Activated CD8-positive, alpha-beta memory T cell treated with anti-CD3 and anti-CD28 coated beads, Interleukin-2, amount 10 ng/mL, durations not matched to agents 7 days and 5 days (primary cell): ENCODE results near the gene TRNT1. TPM values are rescaled to one million over a fixed set of nuclear protein-coding genes. Genes with fewer than 3 reads are reported as not detected.

Experiments used
- ATAC-seq: fragments of 150-1000 bp; cut with Tn5 transposase; one replicate; pipeline ENCODE4 v1.10.0; 2021; ENCODE audit warnings: moderate library complexity
- CTCF ChIA-PET: fragments of 350-600 bp; sonication (Branson Sonifier 250); formaldehyde crosslinking; loops from one replicate; lab custom pipeline; 2021; ENCODE audit warnings: antibody characterized with exemption; lab: Charles Lee
- DNase-seq: peaks from one replicate; pipeline ENCODE4 v3.0.0-alpha.2; 2020
- H3K27ac Mint-ChIP-seq: one replicate; pipeline ENCODE4 v1.8.0; 2021; ENCODE audit warnings: mild to moderate bottlenecking, mixed read lengths
- H3K27me3 Mint-ChIP-seq: one replicate; pipeline ENCODE4 v1.8.0; 2021; ENCODE audit warnings: mixed read lengths
- H3K36me3 Mint-ChIP-seq: one replicate; pipeline ENCODE4 v1.8.0; 2021; ENCODE audit warnings: mild to moderate bottlenecking, mixed read lengths
- H3K4me1 Mint-ChIP-seq: one replicate; pipeline ENCODE4 v1.8.0; 2021; ENCODE audit warnings: mixed read lengths
- H3K4me3 Mint-ChIP-seq: one replicate; pipeline ENCODE4 v1.8.0; 2021; ENCODE audit warnings: mild to moderate bottlenecking, moderate library complexity, mixed read lengths
- H3K9me3 Mint-ChIP-seq: one replicate; pipeline ENCODE4 v1.8.0; 2022; ENCODE audit warnings: low read depth, mixed read lengths
- total RNA-seq, 2 experiments: library from RNA; stranded (reverse); gene quantifications; one replicate each; pipeline ENCODE4 v1.2.3, GENCODE V29; 2021

Gene TRNT1
- total RNA-seq, 2 experiments from 2014 or later = 35.0 to 39.6 TPM

DNA sequence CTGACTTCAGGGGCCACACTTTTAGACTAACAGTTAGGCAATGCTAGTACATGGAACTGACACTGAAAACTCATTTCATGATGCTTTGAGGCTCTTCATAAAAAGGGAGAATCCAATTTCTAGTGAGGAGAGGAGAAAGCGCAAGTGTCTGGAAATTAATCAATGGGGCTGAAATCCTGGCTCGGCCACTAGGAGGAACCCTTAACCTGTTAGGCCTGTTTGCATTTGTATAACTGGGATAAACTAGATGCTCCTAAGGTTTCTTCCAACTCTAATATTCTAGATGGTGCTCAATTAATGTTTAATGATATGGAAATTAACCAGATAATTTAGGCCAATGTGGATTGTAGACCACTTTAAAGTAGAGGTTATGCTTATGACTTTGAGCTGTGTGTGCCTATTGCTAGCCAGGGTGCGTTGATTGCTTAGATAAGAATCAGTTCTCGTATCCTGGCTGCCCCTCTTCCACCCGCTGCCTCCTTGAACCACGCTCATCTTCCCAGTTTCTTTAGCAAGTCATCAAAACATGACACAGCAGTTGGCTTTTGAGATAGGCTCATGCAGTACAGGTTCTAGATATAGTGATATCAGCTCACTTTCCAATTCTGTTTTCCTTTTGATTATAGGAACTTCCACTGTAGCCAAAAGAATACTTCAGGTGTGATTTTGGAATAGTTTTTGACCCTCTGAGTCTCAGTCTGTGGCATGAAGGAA is 69.6 kb downstream of the TRNT1 start:
- no peak for ATAC-seq
- H3K9me3 Mint-ChIP-seq = no peaks in the 10 kb centered on the region
- no peak for DNase-seq
- CTCF ChIA-PET = interaction anchor here (0.8 to 1.1 kb wide), 2 partner anchors 802 to 1095 kb away, joined by 3 to 4 read pairs; no protein-coding TSS in a partner anchor
- no peaks in the 10 kb centered on the region for H3K36me3 Mint-ChIP-seq
- H3K4me1 Mint-ChIP-seq = peaks cover 22% of the 10 kb centered on the region
- no peak overlapping the region for H3K4me3 Mint-ChIP-seq
- no peaks in the 10 kb centered on the region for H3K27me3 Mint-ChIP-seq
- H3K27ac Mint-ChIP-seq = no peak overlapping the region

Other genes starting within 250 kb of the TRNT1 start
- gene IL5RA, start 16.6 kb upstream of the TRNT1 start, total RNA-seq = not detected
- 10 to 100 TPM; 39.8 to 42.5 TPM for gene CRBN, start 52.8 kb downstream of the TRNT1 start, total RNA-seq